ENCODE results near the gene ZNF740.
"Not testable (repeated sequence)": the region's sequence is repeated elsewhere in the genome, so short reads cannot be mapped to it uniquely, and the experiment has no call there.

Gene ZNF740

GRCh38 chr12:53195516-53196420, 15.2 kb downstream of the ZNF740 start:
- DNase-seq = no peak

- DNase-seq = no peak
Measured at GRCh38 chr12:53196486-53196885, 16.0 kb downstream of the ZNF740 start.

- DNase-seq = no peak
Measured at GRCh38 chr12:53197011-53197640, 16.6 kb downstream of the ZNF740 start.

- DNase-seq = no peak
Measured at GRCh38 chr12:53198486-53199110, 18.1 kb downstream of the ZNF740 start.

- no peak for DNase-seq
Measured at GRCh38 chr12:53199700-53200099, 19.2 kb downstream of the ZNF740 start.

- DNase-seq = no peak
Measured at GRCh38 chr12:53200107-53200457, 19.6 kb downstream of the ZNF740 start.

GRCh38 chr12:53200458-53201176, 20.1 kb downstream of the ZNF740 start:
- DNase-seq = no peak

GRCh38 chr12:53201177-53201541, 20.6 kb downstream of the ZNF740 start:
- no peak for DNase-seq

GRCh38 chr12:53201639-53202038, 21.1 kb downstream of the ZNF740 start:
- no peak for DNase-seq

- not testable (repeated sequence) for DNase-seq
Measured at GRCh38 chr12:53202316-53202715, 21.8 kb downstream of the ZNF740 start.

GRCh38 chr12:53204351-53204750, 23.8 kb downstream of the ZNF740 start:
- DNase-seq = no peak

- DNase-seq = no peak
Measured at GRCh38 chr12:53205747-53206419, 25.4 kb downstream of the ZNF740 start.

GRCh38 chr12:53207042-53207441, 26.5 kb downstream of the ZNF740 start, which contains the start of gene ITGB7:
ITGB7 (minus strand) TSS chr12:53207251; CDS start chr12:53200443, 6,808 bp downstream.
- DNase-seq = no peak

- no peak for DNase-seq
Measured at GRCh38 chr12:53208435-53208834, 27.9 kb downstream of the ZNF740 start.

- no peak for DNase-seq
Measured at GRCh38 chr12:53208877-53209463, 28.4 kb downstream of the ZNF740 start.

GRCh38 chr12:53210843-53211242, 30.3 kb downstream of the ZNF740 start:
- DNase-seq = no peak

GRCh38 chr12:53211476-53212381, 31.2 kb downstream of the ZNF740 start:
- DNase-seq = no peak

GRCh38 chr12:53212931-53213330, 32.4 kb downstream of the ZNF740 start:
- DNase-seq = no peak

- peak; percentile 93 for DNase-seq
Measured at GRCh38 chr12:53213348-53213747, 32.8 kb downstream of the ZNF740 start.

GRCh38 chr12:53214221-53214620, 33.7 kb downstream of the ZNF740 start:
- DNase-seq = no peak

All from eye (tissue), 1 donor.